Activated T-cell treated with anti-CD3 and anti-CD28 coated beads for 4 hours (primary cell): ENCODE results near the gene GNG8.

Source experiments
- DNase-seq: peaks from one replicate; pipeline ENCODE4 v3.0.0-alpha.2; 2020

Gene GNG8

DNA sequence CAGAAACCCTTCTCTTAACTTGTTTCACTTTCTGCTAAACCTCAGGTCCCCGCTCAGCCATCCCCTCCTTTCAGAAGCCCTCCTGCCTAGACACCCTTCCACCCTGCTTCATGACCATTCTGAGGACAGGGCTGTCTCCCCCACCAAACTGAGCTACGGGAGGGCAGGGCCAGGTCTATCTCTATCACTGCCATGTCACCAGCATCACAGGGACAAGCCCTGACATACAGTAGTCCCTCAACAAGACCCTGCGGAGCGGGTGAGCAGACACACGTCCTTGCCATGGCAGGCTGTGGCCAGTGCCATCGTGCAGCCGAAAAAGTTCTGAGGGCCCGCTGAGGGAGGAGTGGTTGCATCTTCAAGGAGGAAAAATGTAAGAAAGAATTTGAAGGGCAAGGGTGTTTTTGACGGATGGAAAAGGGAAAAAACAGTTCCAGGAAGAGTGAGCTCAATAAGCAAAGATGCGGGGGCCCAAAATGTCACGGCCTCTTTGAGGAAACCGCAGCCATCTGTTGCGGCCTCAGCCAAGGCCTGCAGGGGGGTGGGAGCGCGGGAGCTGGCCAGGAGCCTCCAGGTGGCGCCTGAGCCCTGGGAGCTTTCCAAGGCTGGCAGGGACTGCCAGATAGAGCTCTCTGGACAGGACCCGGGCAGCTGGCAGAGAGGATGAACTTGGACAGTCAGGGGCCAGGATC lies 19.2 kb downstream of the GNG8 start:
- no peak for DNase-seq

DNA sequence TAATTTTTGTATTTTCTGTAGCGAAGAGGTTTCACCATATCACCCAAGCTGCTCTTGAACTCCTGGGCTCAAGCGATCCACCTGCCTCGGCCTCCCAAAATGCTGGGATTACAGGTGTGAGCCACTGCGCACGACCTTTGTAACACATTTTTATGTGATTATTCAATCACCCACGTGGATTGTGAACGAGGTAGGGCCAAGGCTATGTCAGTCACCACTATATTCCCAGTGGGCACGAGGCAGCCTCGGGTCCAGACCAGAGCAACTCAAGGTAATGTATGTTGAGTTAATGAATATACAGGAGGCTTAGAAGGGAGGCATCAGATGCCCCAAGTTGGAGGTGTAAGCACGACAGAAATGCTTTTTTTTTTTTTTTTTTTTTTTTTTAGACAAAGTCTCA lies 20.0 kb downstream of the GNG8 start:
- DNase-seq = no peak

DNA sequence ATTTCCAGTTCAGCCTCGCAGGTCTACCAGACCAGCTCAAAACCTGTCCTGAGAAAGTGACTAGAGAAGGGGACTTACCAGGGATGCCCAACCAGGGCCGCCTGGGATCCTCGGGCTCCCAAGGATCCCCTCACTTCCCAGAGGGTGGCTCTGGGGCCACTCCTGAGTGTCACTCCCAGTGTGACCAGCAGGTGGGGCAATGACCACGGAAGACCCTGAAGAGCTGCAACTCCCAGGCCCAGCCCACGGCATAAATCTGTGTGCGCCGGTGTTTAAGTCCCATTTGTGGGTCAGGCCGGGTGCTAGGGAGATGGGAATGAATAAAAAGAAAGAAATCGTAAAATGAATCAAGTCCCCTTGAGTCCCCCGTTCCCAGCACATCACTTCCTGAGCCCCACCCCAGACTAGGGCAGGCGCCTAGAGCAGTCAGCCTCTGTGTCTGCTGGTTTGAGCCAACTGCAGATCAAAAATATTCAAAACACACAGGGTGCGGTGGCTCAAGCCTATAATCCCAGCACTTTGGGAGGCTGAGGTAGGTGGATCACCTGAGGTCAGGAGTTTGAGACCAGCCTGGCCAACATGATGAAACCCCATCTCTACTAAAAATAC lies 21.8 kb downstream of the GNG8 start:
- peak; percentile 74 for DNase-seq

DNA sequence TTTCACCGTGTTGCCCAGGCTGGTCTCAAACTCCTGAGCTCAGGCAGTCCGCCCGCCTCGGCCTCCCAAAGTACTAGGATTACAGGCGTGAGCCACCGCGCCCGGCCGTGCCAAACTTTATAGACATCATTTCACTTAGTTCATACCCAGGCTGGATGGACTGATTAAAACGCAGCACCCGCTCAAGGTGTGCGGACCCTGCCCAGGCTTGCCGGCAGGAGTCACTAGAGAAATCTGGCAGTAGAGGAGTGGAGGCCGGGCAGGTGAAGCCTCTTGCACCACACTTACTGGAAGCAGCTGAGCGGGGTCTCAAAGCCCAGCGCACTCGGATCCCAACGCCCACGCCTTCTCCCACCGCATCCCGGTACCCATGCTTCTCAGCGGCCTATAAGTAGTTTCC lies 22.5 kb downstream of the GNG8 start:
- DNase-seq = no peak

DNA sequence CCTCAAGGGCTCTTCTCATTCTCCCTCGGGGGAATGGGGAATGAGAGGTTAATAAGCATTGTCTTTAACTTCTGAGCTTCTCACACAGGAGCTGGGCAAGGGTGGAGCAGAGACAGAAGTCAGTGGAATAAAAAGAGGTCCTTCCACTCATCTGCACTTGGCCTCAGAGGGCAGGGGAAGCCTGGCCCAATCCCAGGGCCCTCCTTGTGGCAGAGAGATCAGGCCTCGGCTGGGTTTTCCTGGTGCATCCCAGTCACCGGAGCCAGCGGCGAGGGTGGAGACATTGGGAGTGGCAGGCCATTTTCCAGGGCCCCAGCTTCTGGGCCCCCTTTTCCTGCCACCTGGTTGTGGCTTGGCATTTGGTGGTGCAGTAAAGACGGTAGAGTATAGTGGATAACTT lies 24.2 kb downstream of the GNG8 start:
- no peak for DNase-seq

DNA sequence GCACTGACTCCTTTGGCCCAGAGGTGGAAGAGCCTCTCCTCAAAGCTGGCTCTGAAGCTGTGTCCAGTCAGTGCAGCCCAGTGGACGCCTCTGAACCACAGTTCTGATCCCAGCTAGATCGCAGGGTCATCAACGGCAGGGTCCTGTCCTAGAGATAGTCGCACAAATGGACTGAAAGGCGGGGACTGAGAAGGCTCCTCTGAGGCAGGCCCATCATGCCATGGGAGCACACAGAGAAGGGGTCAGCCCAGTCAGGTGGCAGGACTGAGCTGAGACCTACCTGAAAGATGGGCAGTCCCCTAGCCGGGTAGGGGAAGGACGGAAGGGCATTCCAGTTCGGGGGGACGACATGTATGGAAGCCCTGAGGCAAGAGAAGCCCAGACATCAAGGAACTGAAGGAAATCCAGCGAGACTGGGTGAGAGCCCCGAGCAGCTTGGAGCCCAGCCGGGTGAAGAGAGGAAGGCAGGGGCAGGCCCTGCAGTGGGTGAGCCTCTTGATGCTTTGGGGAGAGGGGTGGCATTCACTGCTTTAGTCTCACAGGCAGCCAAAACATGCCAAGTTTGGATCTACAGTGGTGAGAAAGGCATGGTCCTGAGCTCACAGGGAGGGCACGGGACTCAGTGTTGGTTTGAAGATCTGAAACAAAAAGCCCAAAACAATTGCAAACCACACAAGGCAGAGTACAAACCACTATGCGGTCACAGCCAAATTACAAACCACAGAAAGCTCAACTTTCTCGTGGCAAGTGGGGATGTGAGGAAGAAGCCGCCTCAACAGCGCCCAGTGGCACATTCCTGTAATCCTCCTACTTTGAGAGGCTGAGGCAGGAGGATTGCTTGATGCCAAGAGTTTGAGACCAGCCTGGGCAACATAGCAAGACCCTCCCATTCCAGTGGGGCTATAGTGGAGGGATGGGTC lies 24.9 kb downstream of the GNG8 start:
- DNase-seq = no peak

DNA sequence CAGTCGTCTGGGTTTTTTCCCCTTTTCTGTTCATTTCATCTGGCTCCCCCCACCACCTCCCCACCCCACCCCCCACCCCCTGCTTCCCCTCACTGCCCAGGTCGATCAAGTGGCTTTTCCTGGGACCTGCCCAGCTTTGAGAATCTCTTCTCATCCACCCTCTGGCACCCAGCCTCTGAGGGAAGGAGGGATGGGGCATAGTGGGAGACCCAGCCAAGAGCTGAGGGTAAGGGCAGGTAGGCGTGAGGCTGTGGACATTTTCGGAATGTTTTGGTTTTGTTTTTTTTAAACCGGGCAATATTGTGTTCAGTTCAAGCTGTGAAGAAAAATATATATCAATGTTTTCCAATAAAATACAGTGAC lies 25.6 kb downstream of the GNG8 start:
- DNase-seq = no peak

DNA sequence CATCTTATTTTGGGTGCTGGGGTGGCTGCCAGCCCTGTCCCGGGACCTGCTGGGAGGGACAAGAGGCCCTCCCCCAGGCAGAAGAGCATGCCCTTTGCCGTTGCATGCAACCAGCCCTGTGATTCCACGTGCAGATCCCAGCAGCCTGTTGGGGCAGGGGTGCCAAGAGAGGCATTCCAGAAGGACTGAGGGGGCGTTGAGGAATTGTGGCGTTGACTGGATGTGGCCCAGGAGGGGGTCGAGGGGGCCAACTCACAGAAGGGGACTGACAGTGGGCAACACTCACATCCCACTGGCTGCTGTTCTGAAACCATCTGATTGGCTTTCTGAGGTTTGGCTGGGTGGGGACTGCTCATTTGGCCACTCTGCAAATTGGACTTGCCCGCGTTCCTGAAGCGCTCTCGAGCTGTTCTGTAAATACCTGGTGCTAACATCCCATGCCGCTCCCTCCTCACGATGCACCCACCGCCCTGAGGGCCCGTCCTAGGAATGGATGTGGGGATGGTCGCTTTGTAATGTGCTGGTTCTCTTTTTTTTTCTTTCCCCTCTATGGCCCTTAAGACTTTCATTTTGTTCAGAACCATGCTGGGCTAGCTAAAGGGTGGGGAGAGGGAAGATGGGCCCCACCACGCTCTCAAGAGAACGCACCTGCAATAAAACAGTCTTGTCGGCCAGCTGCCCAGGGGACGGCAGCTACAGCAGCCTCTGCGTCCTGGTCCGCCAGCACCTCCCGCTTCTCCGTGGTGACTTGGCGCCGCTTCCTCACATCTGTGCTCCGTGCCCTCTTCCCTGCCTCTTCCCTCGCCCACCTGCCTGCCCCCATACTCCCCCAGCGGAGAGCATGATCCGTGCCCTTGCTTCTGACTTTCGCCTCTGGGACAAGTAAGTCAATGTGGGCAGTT lies 26.2 kb downstream of the GNG8 start:
- DNase-seq = no peak

DNA sequence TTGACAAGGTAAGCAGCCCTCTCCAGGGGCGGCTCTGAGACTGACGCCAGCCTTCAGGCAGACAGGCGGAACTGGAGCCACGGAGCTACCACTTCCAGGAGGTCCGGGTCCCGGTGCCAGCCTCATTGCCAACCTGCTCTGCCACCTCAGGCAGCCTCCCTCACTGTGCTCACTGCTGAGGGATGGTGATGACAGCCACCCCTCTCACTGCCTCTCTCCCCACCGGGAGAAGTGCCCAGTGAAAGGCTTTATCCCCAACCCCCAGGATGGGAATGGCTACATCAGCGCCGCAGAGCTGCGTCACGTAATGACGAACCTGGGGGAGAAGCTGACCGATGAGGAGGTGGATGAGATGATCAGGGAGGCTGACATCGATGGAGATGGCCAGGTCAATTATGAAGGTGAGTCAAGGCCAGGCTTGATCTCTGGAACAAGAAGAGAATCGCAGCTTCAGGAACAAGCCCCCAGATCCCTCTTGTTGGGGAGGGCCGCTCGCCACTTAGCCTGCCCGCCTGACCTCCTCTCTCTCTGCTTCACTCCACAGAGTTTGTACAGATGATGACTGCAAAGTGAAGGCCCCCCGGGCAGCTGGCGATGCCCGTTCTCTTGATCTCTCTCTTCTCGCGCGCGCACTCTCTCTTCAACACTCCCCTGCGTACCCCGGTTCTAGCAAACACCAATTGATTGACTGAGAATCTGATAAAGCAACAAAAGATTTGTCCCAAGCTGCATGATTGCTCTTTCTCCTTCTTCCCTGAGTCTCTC lies 27.2 kb downstream of the GNG8 start:
- DNase-seq = no peak

DNA sequence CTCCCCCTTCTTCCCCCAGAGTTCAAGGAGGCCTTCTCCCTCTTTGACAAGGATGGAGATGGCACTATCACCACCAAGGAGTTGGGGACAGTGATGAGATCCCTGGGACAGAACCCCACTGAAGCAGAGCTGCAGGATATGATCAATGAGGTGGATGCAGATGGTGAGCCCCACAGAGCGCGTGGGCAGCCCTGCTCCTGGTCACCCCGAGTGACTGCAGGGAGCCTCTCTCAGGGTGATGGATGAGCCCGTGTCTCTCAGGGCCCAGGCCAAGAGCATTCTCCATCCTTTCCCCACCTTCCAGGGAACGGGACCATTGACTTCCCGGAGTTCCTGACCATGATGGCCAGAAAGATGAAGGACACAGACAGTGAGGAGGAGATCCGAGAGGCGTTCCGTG lies 27.8 kb downstream of the GNG8 start:
- no peak for DNase-seq

DNA sequence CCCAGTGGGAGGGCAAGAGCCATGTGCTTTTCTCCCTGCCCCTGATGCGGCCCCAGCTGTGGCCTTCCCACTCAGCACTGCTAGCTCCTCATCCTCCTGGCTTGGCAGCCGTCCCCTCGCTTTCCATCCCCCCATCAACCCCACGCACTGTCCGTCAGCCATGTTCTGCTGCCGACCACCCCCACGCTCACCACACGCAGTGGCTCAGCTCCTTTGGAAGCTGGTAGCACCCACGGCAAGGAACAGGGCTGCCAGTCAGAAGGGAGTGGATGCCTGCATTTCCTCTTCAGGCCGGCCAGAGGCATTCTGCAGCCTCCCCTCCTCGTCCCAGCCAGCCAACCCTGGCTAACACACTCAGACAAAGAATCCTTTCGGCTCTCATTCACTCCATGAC lies 28.6 kb downstream of the GNG8 start:
- DNase-seq = no peak

DNA sequence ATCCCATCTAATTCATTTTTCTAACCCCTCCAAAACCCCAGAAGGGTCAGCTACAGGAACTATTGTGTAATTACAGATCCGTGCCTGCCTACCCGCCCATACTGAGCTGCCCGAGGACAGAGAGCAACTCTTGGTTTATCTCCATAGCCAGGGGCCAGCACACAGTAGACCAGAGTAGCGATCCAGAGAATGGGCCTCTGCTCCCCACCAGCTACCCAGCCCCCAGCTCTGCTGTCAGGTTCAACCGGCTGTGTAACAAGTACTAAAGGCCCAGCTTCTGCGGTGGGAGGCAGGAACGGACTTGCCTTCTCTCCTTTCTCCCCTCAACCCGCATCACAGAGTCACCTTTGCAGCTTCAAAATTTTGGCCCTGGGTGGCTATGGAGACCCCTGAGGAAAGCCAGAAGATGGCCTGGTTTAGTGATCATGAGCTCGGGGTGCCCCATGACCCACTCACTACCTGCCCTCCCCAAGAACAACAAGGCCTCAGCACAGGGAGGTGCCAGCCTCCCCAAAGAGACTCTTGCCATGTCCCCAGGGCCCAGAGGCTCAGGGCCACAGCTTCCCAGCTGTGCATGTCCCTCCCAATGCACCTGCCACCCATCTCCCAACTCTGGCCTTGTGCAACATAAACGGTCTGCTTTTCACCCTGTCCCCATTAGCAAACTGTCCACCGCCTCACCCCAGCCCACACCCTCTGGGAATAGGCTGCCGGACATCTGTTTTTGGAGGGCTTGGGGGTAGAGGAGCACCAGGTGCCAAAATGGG lies 29.1 kb downstream of the GNG8 start:
- DNase-seq = no peak

DNA sequence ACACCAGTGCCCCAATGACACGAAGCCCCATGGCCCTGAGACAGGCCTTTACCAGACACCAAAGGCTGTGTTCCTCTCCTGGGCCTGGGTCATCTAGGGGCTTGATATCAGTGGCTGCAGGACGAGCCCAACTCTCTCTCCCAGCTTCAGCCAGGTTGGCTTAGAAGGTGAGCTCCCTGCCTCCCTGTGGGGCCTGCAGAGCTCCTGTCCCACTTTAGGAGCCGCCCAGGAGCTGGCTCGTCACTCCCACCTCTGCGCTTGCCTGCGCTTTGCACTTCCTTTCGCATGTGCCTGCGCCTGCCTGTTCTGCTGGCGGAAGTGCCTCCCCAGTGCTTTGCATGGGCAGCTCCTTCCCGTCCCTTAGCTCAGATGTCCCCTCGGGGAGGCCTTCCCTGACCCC lies 30.0 kb downstream of the GNG8 start:
- DNase-seq = no peak

DNA sequence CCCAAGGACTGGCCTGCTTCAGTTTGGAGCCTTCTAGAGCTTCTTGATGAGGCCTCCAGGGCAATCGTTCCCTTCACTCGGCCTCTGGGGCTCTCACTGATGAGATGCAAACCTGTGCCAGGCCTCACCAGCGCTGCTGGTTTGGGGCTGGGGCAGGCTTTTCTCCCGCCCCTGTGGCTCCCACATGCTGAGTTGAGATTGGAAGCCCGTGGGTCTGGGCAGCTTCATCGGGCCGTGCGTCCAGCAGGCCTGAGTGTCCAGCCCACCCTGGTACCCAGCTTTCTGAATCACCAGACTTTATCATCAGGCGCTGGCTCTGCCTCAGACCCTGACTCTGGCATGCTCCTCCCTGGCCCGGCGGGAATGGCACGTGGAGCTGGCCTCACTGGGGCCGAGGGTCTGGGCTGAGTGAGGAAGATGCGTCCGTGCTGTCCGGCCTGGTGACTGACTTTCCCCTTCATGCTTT lies 30.6 kb downstream of the GNG8 start:
- DNase-seq = no peak

DNA sequence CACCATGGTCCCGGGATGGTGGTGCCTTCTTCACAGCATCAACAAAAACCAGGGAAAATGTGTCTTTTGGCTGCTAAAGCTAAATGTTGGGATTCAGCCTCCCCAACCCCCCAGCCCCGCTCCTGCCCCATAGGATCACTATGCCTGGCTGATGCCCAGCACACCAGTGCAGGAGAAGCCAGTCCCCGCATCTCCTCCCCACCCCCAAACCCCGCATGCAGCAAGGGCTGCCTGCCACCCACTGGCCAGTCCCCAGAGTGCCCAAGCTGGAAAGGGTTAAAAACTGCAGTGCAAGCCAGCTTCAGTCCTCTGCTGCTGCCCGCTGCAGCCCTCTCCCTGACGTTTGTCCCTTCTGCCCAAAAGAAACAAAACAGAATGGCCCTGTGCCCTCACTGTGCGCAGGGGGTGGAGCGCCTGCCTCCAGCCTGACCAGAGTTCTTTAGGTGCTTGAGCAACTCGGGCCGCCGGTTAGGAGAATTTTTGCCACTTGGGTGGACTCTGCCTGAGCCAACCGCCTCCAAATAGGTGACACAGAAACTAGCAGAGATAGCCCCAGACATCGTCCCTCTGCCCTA lies 31.1 kb downstream of the GNG8 start:
- DNase-seq = no peak

DNA sequence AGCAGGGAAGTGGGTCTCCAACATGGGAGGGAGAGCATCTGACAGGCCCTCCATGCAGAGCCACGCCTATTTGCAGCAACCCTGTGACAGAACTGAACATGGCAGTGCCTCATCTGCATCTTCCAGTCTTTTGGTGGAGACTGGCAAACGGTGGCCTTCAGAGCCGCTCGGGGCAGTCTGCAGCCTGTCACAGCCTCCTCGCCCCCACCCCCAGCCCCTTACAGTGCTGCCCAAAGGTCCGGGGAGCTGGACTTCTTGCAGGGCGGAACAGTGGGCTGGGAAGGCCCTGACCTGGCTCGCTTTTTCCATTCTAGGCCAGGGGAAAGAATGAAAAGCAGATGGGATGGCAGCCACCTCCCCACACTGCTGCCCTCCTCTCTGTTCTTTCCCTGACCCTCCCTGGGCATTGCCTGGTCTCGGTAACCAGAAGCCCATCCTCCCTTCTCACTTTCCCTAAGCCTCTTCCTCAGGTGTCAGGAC lies 32.2 kb downstream of the GNG8 start:
- no peak for DNase-seq

DNA sequence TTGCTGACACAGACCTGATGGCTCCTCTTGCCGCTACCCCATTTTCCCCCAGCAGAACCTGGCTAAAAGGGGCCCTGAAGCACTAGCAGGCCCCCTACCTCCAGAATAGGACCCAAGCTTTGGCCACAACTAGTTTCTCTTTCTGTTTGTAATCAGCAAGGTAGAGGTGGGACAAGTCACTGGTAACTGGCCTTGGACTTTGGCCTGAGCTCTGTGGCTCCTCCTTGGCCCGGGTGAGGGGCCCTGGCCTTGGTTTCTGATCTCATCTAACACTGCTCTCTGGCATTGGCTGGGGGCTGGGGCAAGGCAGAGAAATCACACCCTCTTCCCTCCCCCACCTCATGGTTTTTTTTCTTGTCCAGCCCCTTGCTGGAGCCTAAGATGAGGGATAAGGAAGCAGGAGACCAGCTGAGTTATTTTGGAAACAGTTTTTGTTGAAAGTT lies 32.8 kb downstream of the GNG8 start:
- no peak for DNase-seq

DNA sequence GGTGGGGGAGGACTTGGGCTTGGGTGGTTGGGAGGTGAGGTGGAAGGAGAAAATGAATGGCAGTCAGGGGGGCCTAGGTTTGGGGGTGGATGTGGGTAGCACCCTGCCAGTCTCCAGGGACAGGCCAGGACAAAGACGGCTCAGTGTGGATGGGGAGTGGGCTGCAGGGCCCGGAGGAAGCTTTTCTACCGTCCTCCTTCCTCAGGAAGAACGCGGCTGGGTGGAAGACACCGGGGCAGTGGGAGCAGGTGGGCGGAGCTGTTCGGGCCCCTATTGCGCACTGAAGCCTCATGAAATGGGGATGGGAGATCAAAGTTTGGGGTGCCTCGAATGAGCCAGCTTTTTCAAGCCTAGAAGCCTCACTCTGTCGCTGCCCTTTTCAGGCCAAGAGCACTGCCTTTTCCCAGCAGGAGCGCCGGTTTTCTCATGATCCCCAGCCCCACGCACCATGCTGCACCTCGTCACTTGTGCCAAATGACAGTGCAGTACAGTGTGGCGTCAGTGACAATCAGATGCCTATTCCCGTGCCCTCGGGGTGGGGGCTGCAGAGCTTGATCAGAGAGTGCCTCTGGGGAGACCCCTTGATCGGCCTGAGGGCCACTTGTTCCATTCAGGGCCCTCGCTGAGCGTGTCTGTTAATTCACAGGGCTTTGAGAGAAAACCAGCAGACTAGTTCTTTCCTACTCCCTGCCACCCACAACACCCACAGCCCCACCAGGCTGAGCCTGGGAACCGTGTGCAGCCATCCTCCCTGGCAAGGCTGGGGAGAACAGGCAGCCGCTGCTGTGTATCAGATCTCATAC lies 33.4 kb downstream of the GNG8 start:
- DNase-seq = no peak

DNA sequence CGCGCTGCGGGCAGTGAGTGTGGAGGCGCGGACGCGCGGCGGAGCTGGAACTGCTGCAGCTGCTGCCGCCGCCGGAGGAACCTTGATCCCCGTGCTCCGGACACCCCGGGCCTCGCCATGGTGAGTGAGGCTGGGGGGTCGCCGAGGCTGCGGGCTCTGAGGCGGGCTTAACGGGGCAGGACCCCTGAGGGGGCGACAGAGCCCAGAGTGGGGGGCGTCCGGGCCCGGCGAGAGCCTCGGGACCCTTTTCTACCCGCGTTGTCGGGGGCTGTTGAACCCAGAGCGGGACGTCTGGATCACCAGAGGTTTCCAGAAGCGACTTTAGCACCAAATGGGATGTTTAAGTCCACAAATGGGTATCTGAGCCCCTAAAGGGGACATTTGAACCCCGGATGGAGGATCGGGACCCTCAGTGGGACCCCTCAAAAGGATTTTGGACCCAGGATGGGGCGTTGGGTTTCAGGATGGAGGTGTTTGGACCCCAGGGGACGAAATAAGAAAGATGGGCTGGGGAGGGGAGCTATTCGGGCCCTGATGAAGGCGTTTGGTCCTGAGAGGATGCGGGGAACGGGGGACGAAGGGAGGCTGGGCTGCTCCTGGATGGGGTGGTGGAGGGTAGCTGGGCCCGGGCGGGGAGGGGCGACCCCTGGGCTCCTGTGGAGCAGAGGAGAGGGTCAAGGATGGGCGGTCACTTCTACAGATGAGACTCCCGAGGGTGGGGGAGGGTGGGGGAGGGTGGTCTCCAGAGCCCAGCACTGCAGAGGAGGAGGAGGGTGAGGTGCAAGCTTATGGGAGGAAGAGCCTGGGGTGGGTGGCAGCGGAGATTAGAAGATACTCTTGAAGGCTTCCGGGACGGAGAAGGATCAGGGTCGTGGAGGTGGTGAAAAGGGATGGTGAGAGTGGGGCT lies 34.4 kb downstream of the GNG8 start, which contains the start of gene CALM3:
Gene CALM3 (plus strand): TSS at position 13 of the 907 bp plus-strand sequence. CDS start 105 bp downstream, at position 118.
- no peak for DNase-seq
